Neural progenitor cell (in vitro differentiated cells): Measurements from ENCODE around the gene TREX2. TPM values are rescaled to one million over a fixed set of nuclear protein-coding genes. Genes with fewer than 3 reads are reported as not detected.

Experiments
- DNase-seq: peaks from one replicate; pipeline ENCODE4 v3.0.0-alpha.2; 2016; ENCODE audit warnings: low spot score
- H2AFZ ChIP-seq: fragments of 200-600 bp; sonication (generic); replicated peaks from 2 replicates; pipeline ENCODE4 v1.6.1; 2016; ENCODE audit warnings: antibody characterized with exemption
- H3F3A ChIP-seq: fragments of 200-600 bp; sonication (generic); 2 replicates; pipeline ENCODE4 v1.6.1; 2016; ENCODE audit warnings: antibody characterized with exemption, low read depth
- H3K27ac ChIP-seq: fragments of 200-600 bp; sonication (generic); 2 replicates; pipeline ENCODE4 v1.5.1; 2016; ENCODE audit warnings: mild to moderate bottlenecking
- H3K27me3 ChIP-seq: fragments of 200-600 bp; sonication (generic); 2 replicates; pipeline ENCODE4 v1.6.1; 2016; ENCODE audit warnings: mild to moderate bottlenecking, moderate library complexity
- H3K36me3 ChIP-seq: fragments of 200-600 bp; sonication (generic); 2 replicates; pipeline ENCODE4 v1.5.1; 2016
- H3K4me1 ChIP-seq: fragments of 200-600 bp; sonication (generic); 2 replicates; pipeline ENCODE4 v1.6.1; 2016; ENCODE audit warnings: mixed run types
- H3K4me2 ChIP-seq: fragments of 200-600 bp; sonication (generic); 2 replicates; pipeline ENCODE4 v1.6.1; 2016
- H3K4me3 ChIP-seq: fragments of 200-600 bp; sonication (generic); 2 replicates; pipeline ENCODE4 v1.5.1; 2016
- H3K79me2 ChIP-seq: fragments of 200-600 bp; sonication (generic); 2 replicates; pipeline ENCODE4 v1.6.1; 2016; ENCODE audit warnings: low read depth
- H3K9ac ChIP-seq: fragments of 200-600 bp; sonication (generic); 2 replicates; pipeline ENCODE4 v1.6.1; 2016
- H3K9me3 ChIP-seq: fragments of 200-600 bp; sonication (generic); 2 replicates; pipeline ENCODE4 v1.5.1; 2016; ENCODE audit warnings: low read depth
- H4K20me1 ChIP-seq: fragments of 200-600 bp; sonication (generic); 2 replicates; pipeline ENCODE4 v1.6.1; 2016; ENCODE audit warnings: low read depth
- H3K27ac Mint-ChIP-seq: 3 replicates; pipeline ENCODE4 v1.8.0; 2021; ENCODE audit warnings: mixed read lengths
- H3K27me3 Mint-ChIP-seq: 2 replicates; pipeline ENCODE4 v1.8.0; 2022; ENCODE audit warnings: low read depth, mild to moderate bottlenecking, inconsistent platforms, moderate library complexity, mixed read lengths; ENCODE audit not compliant: insufficient read depth
- H3K36me3 Mint-ChIP-seq: 3 replicates; pipeline ENCODE4 v1.8.0; 2021; ENCODE audit warnings: mixed read lengths
- H3K4me1 Mint-ChIP-seq: 3 replicates; pipeline ENCODE4 v1.8.0; 2021; ENCODE audit warnings: mixed read lengths
- H3K4me3 Mint-ChIP-seq: 3 replicates; pipeline ENCODE4 v1.8.0; 2021; ENCODE audit warnings: mild to moderate bottlenecking, moderate library complexity, mixed read lengths
- H3K9me3 Mint-ChIP-seq: 3 replicates; pipeline ENCODE4 v1.8.0; 2020; ENCODE audit warnings: mixed read lengths
- EZH2 ChIP-seq: fragments of 200-600 bp; sonication (generic); IDR thresholded peaks from 2 replicates; pipeline ENCODE4 v1.6.1; 2017; ENCODE audit warnings: antibody characterized with exemption, mild to moderate bottlenecking, moderate library complexity
- EZH2phosphoT487 ChIP-seq: fragments of 200-600 bp; sonication (generic); IDR thresholded peaks from 2 replicates; pipeline ENCODE4 v1.6.1; 2017; ENCODE audit warnings: antibody characterized with exemption
- total RNA-seq: library from RNA; depleted of rRNA; stranded (reverse); fragments of >200 nt; gene quantifications from 2 replicates; pipeline ENCODE4 v1.2.3, GENCODE V29; 2015; ENCODE audit warnings: low replicate concordance
- TF ChIP-seq, protein P1 (sequence below): fragments of 200-600 bp; sonication (generic); IDR thresholded peaks from 2 replicates; pipeline ENCODE4 v1.5.1; 2017; ENCODE audit warnings: antibody characterized with exemption, mild to moderate bottlenecking

The TREX2 gene
- total RNA-seq, 1 donor from 2014 or later, result not detected

DNA sequence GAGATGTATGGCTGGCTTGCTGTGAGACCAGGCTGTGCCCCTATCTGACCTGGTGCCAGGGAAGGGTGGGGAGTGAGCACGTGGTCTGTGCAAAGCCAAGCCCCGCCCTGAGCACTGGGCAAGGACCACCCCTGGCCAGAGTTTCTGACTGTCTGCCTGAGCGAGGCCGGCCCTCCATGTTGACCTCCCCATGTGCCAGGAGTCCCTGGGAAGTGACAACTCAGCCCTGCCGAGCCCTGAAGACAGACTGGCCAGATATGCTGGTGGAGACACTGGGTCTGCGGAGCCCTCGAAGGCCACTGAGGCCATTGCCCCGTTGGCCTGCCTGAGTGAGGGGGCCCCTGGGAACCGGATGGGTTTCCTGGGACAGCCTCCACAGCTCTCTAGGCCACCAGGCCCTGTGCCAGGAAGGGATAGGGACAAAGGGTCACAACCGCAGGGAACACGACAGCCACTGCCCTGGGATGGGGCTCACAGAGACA is 41.8 kb upstream of the TREX2 start:
- H3K4me1 Mint-ChIP-seq, result peaks cover 8% of the 10 kb centered on the region
- TF ChIP-seq, protein P1, sequence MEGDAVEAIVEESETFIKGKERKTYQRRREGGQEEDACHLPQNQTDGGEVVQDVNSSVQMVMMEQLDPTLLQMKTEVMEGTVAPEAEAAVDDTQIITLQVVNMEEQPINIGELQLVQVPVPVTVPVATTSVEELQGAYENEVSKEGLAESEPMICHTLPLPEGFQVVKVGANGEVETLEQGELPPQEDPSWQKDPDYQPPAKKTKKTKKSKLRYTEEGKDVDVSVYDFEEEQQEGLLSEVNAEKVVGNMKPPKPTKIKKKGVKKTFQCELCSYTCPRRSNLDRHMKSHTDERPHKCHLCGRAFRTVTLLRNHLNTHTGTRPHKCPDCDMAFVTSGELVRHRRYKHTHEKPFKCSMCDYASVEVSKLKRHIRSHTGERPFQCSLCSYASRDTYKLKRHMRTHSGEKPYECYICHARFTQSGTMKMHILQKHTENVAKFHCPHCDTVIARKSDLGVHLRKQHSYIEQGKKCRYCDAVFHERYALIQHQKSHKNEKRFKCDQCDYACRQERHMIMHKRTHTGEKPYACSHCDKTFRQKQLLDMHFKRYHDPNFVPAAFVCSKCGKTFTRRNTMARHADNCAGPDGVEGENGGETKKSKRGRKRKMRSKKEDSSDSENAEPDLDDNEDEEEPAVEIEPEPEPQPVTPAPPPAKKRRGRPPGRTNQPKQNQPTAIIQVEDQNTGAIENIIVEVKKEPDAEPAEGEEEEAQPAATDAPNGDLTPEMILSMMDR, result no peak
- TF ChIP-seq EZH2phosphoT487 (no peak), EZH2 (no peak)
- no peak overlapping the region for H3K27ac ChIP-seq

DNA sequence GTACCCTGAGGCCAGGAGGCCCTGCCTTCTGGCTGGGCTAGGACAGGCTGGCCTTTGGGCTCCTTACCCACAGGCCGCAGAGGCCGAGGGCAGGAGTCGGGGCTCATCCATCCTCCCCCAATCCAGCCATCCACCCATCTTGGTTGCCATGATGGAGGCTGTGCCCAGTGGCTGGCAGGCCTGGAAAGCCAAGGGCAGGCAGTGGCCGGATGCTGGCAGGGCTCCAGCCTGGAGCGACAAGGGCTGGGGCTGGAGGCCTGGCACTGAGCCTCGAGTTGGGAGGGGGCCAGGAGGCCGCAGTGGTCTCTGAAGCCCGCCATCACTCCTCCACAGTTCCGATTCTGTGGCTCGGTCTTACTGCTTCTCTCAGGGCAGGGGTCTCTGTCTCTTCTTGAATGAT is 40.3 kb upstream of the TREX2 start:
- Histone ChIP-seq H2AFZ (no peak overlapping the region), H3K36me3 (no peaks in the 10 kb centered on the region), H3K27me3 (no peaks in the 10 kb centered on the region), H3K4me1 (no peaks in the 10 kb centered on the region), H3F3A (no peaks in the 10 kb centered on the region), H4K20me1 (no peaks in the 10 kb centered on the region), H3K79me2 (no peaks in the 10 kb centered on the region), H3K9me3 (no peaks in the 10 kb centered on the region), H3K27ac (no peak overlapping the region), H3K4me2 (no peak overlapping the region), H3K9ac (no peak overlapping the region), H3K4me3 (no peak overlapping the region)
- H3K9me3 Mint-ChIP-seq, result peaks cover 8% of the 10 kb centered on the region
- no peak overlapping the region for H3K27ac Mint-ChIP-seq
- H3K36me3 Mint-ChIP-seq, result peaks cover 1% of the 10 kb centered on the region
- no peak for DNase-seq
- H3K27me3 Mint-ChIP-seq, result peaks cover 5% of the 10 kb centered on the region
- no peak overlapping the region for H3K4me3 Mint-ChIP-seq
- peaks cover 4% of the 10 kb centered on the region for H3K4me1 Mint-ChIP-seq
- TF ChIP-seq EZH2phosphoT487, result no peak
- TF ChIP-seq, protein P1, result no peak

More for the DNA sequence above, 41.8 kb upstream of the TREX2 start:
- Mint-ChIP-seq H3K27ac (no peak overlapping the region), H3K27me3 (peaks cover 5% of the 10 kb centered on the region), H3K36me3 (peaks cover 1% of the 10 kb centered on the region), H3K4me3 (no peak overlapping the region), H3K9me3 (peaks cover 8% of the 10 kb centered on the region)
- Histone ChIP-seq H2AFZ (no peak overlapping the region), H3K27me3 (no peaks in the 10 kb centered on the region), H3K36me3 (no peaks in the 10 kb centered on the region), H3F3A (no peaks in the 10 kb centered on the region), H4K20me1 (no peaks in the 10 kb centered on the region), H3K4me3 (no peak overlapping the region), H3K79me2 (no peaks in the 10 kb centered on the region), H3K9ac (no peak overlapping the region), H3K9me3 (no peaks in the 10 kb centered on the region), H3K4me1 (peaks cover 7% of the 10 kb centered on the region), H3K4me2 (no peak overlapping the region)
- DNase-seq, result no peak

DNA sequence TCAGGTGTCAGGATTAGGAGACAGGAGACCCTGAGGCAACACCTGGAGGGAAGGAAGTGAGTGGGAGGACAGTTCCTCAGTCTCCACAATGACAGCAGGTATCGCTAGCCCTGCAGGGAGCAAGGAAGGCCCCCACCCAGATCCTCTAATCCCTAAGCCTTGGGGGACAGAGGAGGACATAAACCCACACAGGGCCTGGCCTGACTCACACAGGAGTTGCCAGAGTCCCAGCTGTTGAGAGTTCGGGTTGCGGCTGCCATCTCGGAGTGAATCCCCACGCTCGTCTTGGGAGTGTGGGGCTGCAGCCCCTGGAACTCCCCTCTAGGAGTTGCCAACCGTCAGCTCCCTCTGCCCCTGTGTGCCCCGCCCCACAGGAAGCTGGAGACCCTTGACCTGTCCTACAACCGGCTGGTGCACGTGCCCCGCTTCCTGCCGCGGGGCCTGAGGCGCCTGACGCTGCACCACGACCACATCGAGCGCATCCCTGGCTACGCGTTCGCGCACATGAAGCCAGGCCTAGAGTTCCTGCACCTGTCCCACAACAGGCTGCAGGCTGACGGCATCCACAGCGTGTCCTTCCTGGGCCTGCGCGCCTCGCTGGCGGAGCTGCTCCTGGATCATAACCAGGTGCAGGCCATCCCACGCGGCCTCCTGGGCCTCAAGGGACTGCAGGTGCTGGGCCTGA is 39.7 kb upstream of the TREX2 start:
- peaks cover 2% of the 10 kb centered on the region for H3K4me1 Mint-ChIP-seq
- H3K4me3 ChIP-seq, result no peak overlapping the region
- H3K9ac ChIP-seq, result no peak overlapping the region
- no peaks in the 10 kb centered on the region for H3K27me3 ChIP-seq
- H3K9me3 ChIP-seq, result no peaks in the 10 kb centered on the region
- H4K20me1 ChIP-seq, result no peaks in the 10 kb centered on the region
- no peaks in the 10 kb centered on the region for H3K36me3 ChIP-seq
- DNase-seq, result no peak
- TF ChIP-seq EZH2phosphoT487 (no peak), EZH2 (no peak)
- TF ChIP-seq, protein P1, result no peak
- H3K27ac ChIP-seq, result no peak overlapping the region
- H3K79me2 ChIP-seq, result no peaks in the 10 kb centered on the region
- no peak overlapping the region for H2AFZ ChIP-seq
- H3K27me3 Mint-ChIP-seq, result peaks cover 3% of the 10 kb centered on the region
- H3K4me1 ChIP-seq, result no peaks in the 10 kb centered on the region
- no peaks in the 10 kb centered on the region for H3F3A ChIP-seq
- H3K9me3 Mint-ChIP-seq, result peaks cover 8% of the 10 kb centered on the region
- no peak overlapping the region for H3K27ac Mint-ChIP-seq
- no peak overlapping the region for H3K4me3 Mint-ChIP-seq
- H3K36me3 Mint-ChIP-seq, result peaks cover 1% of the 10 kb centered on the region
- H3K4me2 ChIP-seq, result no peak overlapping the region
